Measurements from ENCODE around the gene GFOD1.
A peak's percentile ranks its signal among the peaks of the same experiment; 100 is the strongest.

GFOD1 gene

GRCh38 chr6:13486679-13487121, 700 bp downstream of the GFOD1 start:
- peak; percentile 7 for TF ChIP-seq CTCF (IDR thresholded peaks at IDR 0.05; ENCODE audit: borderline replicate concordance, control extremely low read depth, extremely low read depth, insufficient read depth, missing control alignments)
- in situ Hi-C loops (cut with MboI; ENCODE audit: low sequenced_read_pairs, unreplicated experiment), result no loop called here
- DNase-seq (ENCODE audit: low spot score), result peak; percentile 78

- DNase-seq (ENCODE audit: low spot score), result peak; percentile 68
- in situ Hi-C loops (cut with MboI; ENCODE audit: low sequenced_read_pairs, unreplicated experiment), result no loop called here
- TF ChIP-seq CTCF (IDR thresholded peaks at IDR 0.05; ENCODE audit: borderline replicate concordance, control extremely low read depth, extremely low read depth, insufficient read depth, missing control alignments), result no peak
These were observed 1.4 kb downstream of the GFOD1 start for GRCh38 chr6:13485923-13486562.

- TF ChIP-seq CTCF (IDR thresholded peaks at IDR 0.05; ENCODE audit: borderline replicate concordance, control extremely low read depth, extremely low read depth, insufficient read depth, missing control alignments), result no peak
- in situ Hi-C loops (cut with MboI; ENCODE audit: low sequenced_read_pairs, unreplicated experiment), result no loop called here
- no peak for DNase-seq (ENCODE audit: low spot score)
These were observed 2.1 kb downstream of the GFOD1 start for GRCh38 chr6:13485303-13485702.

GRCh38 chr6:13484827-13485226, 2.6 kb downstream of the GFOD1 start:
- no peak for DNase-seq (ENCODE audit: low spot score)
- in situ Hi-C loops (cut with MboI; ENCODE audit: low sequenced_read_pairs, unreplicated experiment), result no loop called here
- TF ChIP-seq CTCF (IDR thresholded peaks at IDR 0.05; ENCODE audit: borderline replicate concordance, control extremely low read depth, extremely low read depth, insufficient read depth, missing control alignments), result no peak

GRCh38 chr6:13484138-13484708, 3.2 kb downstream of the GFOD1 start:
- in situ Hi-C loops (cut with MboI; ENCODE audit: low sequenced_read_pairs, unreplicated experiment), result no loop called here
- peak; percentile 36 for DNase-seq (ENCODE audit: low spot score)
- no peak for TF ChIP-seq CTCF (IDR thresholded peaks at IDR 0.05; ENCODE audit: borderline replicate concordance, control extremely low read depth, extremely low read depth, insufficient read depth, missing control alignments)

GRCh38 chr6:13480631-13481501, 6.5 kb downstream of the GFOD1 start:
- in situ Hi-C loops (cut with MboI; ENCODE audit: low sequenced_read_pairs, unreplicated experiment), result no loop called here
- no peak for TF ChIP-seq CTCF (IDR thresholded peaks at IDR 0.05; ENCODE audit: borderline replicate concordance, control extremely low read depth, extremely low read depth, insufficient read depth, missing control alignments)
- no peak for DNase-seq (ENCODE audit: low spot score)
